Ecto neural progenitor cell (in vitro differentiated cells): ENCODE results near the gene CEP152.

Source experiments
- DNase-seq: peaks from one replicate; pipeline ENCODE4 v3.0.0-alpha.2; 2018; ENCODE audit warnings: low spot score

The CEP152 gene

GRCh38 chr15:48705381-48705780 lies 105.5 kb downstream of the CEP152 start:
- DNase-seq = no peak

DNA sequence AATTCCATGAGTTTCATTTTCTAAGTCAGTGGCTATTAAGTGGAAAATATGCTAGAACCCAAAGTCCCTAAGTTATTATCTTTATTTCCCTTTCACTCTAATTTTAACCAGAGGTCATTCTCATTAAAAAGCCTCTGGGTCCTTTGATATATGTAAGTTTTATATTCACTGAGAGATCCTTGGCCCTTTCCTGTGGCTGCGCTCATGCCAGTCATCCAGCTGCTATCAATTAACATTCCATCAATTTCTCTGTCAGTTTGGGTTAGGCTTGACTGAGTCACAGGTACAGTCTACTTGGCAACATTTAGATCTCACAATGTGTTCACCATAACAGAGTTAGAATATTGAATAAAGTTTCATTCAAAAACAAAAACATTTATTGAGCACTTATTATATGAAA lies 107.3 kb downstream of the CEP152 start:
- no peak for DNase-seq

GRCh38 chr15:48702569-48703236 lies 108.2 kb downstream of the CEP152 start:
- DNase-seq = no peak

- DNase-seq = no peak
These were observed 114.1 kb downstream of the CEP152 start for GRCh38 chr15:48696627-48697312.

GRCh38 chr15:48695827-48696573 lies 114.9 kb downstream of the CEP152 start:
- no peak for DNase-seq

DNA sequence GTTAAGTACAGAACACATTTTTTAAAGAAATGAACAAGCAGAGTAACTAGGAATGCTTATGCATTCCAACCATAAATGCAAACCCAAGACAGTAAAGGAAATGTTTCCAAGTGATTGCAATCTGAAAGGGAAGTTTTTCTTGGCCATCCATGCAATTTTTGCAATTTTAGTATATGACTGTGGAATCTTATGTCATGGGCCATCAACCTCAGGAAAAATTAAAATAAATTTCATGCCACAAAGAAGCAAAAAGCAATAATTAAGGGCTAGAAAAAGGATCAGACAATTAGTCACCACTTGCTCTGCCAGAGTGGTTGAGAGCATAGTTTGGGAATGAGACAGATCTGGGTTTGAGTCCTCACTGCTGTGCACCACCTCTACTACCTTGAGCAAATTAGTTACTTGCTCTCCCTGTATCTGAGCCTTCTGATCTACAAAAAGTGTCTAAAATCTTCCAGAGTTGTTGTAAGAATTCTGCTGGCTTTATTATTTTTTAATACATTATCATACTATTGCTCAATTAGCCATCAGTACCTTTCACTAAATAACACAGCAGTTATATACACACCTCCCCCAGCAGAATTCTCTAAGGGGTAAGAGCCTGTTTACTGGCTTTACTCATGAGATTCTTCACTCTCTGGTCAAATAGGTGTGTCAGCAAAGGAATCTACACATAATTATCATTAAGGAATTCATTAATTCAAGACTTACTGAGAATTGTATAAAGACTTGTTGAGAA lies 115.6 kb downstream of the CEP152 start:
- DNase-seq = no peak

- DNase-seq = no peak
These were observed 117.4 kb downstream of the CEP152 start for GRCh38 chr15:48693484-48693883.

GRCh38 chr15:48688493-48688892 lies 122.4 kb downstream of the CEP152 start:
- DNase-seq = no peak
